AG09309 (cell line): ENCODE results near the gene FGFRL1.
A peak's percentile ranks its signal among the peaks of the same experiment; 100 is the strongest.

Experiments
- DNase-seq: peaks from one replicate; pipeline ENCODE4 v3.0.0-alpha.2; 2010; ENCODE audit warnings: low read depth
- H3K4me3 ChIP-seq: 2 replicates; pipeline ENCODE4 v1.5.1; 2011; ENCODE audit warnings: mild to moderate bottlenecking, low read depth, low read length, moderate library complexity; ENCODE audit not compliant: control insufficient read depth
- CTCF ChIP-seq: IDR thresholded peaks from 2 replicates; pipeline ENCODE4 v1.5.1; 2011; ENCODE audit warnings: mild to moderate bottlenecking, low read depth, low read length, inconsistent platforms; ENCODE audit not compliant: insufficient read depth, control insufficient read depth; ENCODE audit errors: missing control alignments

Gene FGFRL1

GRCh38 chr4:1004557-1005485 lies 6.6 kb upstream of the FGFRL1 start:
- no peak for DNase-seq
- TF ChIP-seq CTCF = no peak
- H3K4me3 ChIP-seq = no peak overlapping the region

- no peak for DNase-seq
- no peak for TF ChIP-seq CTCF
These were observed 4.6 kb upstream of the FGFRL1 start for GRCh38 chr4:1006856-1007255.

GRCh38 chr4:1008840-1009541 lies 2.4 kb upstream of the FGFRL1 start:
- no peak for TF ChIP-seq CTCF
- no peak for DNase-seq
- peak overlapping the region; percentile 54 for H3K4me3 ChIP-seq

More at GRCh38 chr4:1006856-1007255, 4.6 kb upstream of the FGFRL1 start:
- no peak overlapping the region for H3K4me3 ChIP-seq

GRCh38 chr4:1009542-1010394 lies 1.7 kb upstream of the FGFRL1 start:
- no peak for TF ChIP-seq CTCF
- no peak for DNase-seq
- H3K4me3 ChIP-seq = peak overlapping the region; percentile 54

- TF ChIP-seq CTCF = no peak
- H3K4me3 ChIP-seq = peak overlapping the region; percentile 33
These were observed 918 bp upstream of the FGFRL1 start for GRCh38 chr4:1010395-1011021.

GRCh38 chr4:1011666-1012033 lies 224 bp downstream of the FGFRL1 start:
- no peak for TF ChIP-seq CTCF
- DNase-seq = no peak
- H3K4me3 ChIP-seq = peak overlapping the region; percentile 53

More at GRCh38 chr4:1010395-1011021, 918 bp upstream of the FGFRL1 start:
- DNase-seq = peak; percentile 41
